Cerebellar nuclear complex (tissue), 1 donor: ENCODE data around the gene EDA2R.

Experiments
- DNase-seq, 2 experiments: peaks; one replicate each; lab custom pipeline; 2025; lab: John Stamatoyannopoulos, UW

The EDA2R gene, protein sequence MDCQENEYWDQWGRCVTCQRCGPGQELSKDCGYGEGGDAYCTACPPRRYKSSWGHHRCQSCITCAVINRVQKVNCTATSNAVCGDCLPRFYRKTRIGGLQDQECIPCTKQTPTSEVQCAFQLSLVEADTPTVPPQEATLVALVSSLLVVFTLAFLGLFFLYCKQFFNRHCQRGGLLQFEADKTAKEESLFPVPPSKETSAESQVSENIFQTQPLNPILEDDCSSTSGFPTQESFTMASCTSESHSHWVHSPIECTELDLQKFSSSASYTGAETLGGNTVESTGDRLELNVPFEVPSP

DNA sequence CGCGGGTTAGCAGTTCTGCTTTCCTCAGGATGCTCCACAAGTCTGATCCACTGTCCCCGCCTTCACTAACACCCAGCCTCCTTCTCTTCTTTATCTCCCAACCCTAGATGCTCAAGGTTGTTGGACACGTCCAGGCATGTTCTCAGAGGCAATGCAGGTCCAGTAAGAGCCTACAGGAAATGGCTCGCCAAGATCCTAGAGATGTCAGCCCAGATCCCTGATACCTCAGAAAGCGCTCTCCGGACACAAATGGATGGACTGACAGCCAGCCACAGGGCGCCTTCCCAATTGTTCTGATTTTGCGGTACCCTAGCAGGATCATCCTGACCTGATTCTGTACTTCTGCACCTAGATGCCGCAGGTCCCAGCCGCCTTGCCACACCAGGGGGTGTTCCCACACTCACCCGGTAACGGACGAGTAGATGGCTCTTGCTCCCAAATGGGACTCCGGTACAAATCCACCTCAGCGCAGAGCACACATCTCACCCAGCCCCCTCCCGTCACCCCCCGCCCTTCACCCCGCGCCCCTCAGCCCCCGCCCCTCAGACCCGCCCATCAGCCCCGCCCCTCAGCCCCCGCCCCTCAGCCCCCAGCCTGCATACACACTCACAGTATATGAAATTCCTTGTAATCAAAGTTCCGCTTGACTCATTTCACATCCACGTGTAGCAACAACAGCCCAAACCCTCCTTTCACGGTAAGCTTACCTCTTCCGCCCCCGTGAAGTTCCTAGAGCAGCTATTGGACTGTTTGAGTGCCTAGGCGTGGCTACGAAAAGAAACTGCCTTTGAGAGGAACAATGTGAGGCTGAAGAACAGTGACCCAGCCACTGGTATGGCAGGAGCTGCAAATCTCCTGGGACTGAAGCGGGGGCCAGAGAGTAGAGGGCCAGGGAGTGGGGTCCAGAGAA lies at the start of gene EDA2R:
TSS of gene EDA2R (minus strand) at position 488 of the 910 bp plus-strand sequence. CDS start 23,058 bp downstream, outside the sequence.
- no peak for DNase-seq

DNA sequence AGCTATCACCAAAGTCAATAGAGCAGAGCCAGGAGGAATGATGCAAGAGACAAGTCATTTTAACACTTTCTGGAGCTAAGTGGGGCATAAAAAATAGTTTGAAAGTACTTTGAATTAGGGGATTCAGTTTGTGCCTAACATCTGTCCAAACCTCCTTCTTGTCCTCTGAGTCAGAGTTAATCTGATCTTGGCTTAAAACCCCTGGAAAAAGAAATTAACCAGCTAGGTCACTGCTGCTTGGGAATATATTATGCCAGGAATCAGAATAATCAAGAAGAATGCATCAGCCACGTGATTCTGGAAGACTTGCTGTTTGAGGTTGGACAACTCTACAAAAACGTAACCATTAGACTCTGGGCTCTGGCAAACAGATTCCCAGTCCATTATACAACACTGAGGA lies 45.3 kb upstream of the EDA2R start:
- no peak for DNase-seq

DNA sequence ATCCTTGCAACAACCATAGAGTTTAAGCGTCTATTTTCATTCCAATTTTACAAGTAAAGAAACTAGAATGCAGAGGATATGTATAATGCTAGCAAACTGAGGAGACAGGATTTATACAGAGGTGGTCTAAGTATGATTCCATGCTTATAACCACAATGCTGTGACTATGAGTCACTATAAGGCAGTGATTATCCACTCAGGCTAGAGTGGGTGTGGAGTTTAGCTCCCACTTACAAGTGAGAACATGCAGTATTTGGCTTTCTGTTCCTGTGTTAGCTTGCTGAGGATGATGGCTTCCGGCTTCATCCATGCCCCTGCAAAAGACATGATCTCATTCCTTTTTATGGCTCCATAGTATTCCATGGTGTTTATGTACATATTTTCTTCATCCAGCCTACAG lies 41.6 kb upstream of the EDA2R start:
- DNase-seq, result no peak

DNA sequence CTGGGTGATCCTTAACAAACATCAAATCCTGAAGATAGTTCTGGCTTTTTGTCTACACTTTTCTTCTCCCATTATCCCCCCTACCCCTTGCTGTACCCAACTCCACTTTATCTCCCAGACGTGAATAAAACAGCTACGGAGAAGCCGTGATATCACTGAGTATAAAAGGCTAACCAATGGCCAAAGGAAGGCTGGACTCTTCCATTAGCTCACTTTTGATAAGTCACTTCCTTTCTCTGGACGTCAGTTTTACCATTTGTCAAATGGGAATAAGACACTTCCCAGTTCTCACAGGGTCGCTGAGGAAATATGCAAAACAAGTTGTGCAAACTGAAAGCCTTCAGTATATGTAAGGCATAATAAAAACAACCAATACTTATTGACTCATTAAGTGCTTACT lies 38.6 kb upstream of the EDA2R start:
- no peak for DNase-seq

DNA sequence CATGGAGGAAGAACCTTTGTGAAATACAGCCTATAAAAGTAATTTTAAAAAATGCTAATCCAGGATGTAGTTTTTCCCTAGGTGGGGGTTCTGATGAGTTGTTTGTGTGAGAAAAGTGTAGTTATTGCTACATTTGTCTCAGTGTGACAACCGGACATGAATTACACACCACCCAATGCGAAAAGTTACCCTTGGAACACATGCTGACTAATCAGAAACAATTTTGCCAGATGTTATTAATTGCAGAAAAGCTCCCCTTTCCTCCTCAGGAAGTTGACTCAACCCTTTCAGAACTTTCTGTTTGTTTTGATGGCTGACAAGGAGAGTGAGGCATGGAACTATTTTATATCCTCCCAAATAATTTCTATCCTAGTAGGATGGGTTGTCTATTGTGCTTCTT lies 38.1 kb upstream of the EDA2R start:
- DNase-seq, result no peak

DNA sequence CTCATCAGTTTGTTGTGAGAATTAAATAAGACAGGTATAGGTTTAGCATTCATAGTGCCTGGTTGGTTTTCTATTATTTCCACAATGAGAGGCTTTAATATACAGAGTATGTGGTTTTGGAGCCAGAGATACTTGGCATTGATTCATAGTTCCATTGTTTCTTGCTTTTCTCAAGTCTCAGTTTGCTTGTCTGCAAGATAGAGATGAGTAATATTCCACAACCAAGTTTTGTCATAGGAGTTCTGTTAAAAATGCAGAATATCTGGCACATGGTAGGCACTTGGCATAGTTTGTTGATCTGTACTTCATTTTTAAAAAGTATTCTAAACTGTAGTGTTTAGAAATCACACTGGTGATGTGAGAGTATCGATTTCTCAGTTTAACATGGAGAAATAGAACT lies 37.5 kb upstream of the EDA2R start:
- DNase-seq, result no peak

DNA sequence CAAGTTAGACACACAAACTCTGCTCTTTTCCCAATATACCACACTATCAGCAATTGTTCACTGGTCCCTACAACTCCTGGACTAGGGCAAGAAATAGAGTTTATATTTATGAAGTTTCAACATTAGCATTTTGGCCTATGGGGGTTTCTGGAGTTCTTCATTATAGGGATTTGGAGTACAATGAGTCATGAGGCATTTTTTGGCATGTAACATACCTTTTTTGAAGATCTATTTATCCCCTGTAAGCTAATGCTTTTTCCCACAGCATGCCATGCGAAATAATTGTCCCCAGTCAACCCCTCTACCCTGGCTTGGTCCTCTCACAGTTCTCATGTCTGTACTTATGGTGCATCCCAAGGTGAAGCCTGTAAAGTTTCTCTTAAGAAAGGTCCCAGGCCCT lies 36.7 kb upstream of the EDA2R start:
- no peak for DNase-seq

DNA sequence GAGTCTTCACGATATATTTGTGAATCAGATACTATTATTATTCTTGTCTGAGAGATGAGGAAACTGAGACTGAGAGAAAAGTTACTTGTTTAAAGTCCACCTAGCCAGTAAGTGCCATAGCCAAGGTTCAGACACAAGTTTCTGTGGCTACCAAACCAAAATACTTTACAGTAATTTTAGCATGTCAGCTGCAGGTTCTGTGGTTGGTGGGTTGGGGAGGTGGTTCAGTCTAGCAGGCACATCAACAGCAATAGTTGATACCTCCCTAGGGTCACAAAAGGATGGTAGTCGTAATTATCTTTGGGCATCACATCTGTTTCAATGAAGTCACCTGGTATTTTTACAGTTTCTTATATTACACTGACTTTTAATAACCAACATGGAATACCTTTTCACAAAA lies 35.6 kb upstream of the EDA2R start:
- DNase-seq, result no peak

DNA sequence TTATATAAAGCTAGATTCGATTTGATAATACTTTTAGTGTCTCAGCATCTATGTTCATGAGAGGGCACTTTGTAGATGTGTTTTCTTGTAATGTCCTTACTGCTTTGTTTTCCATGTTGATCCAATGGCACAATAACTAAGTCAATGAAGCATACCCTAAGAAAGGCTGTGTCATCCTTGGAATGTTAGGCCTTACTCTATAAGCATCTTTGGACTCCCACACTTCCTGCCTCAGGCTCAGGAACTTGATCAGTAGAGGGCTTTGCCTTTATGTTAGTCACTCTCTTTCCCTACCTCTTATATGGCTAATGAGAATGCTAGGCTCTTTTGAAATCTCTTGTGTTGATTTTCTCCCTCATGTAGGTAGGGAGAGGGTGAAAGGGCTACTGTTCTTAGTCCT lies 33.2 kb upstream of the EDA2R start:
- no peak for DNase-seq

DNA sequence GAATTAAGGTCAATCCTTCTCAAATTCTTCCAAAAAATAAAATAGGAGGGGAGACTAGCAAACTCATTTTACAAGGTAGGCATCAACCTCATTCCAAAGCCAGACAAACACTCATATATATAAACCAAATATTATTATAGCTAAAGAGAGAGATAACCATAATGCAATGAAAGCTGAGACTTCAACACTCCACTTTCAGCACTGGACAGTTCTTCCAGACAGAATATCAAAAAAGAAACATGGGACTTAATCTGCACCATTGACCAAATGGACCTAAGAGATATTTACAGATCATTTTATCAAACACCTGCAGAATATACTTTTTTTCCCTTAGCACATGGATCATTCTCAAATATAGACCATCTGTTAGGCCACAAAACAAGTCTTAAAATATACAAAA lies 15.5 kb upstream of the EDA2R start:
- DNase-seq, result no peak

DNA sequence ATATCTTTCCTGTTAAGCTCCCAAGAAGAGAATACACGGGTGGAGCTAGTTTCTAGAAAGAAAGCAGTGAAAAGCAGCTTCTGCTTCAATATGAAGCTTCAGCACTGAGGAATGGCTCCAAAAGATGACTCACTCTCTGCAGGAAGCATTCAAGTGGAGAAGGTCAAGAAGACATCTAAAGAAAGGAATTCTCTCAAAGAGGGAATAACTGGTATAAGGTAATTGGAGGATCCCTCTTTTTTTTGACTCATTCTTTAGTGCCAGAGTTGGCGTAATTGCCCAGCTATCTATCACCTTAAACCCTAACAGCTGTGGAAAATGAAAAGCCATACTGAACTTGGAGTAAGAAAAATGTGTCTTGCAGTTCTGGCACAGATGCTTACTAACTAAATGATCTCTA lies 3.5 kb downstream of the EDA2R start:
- DNase-seq, result no peak

DNA sequence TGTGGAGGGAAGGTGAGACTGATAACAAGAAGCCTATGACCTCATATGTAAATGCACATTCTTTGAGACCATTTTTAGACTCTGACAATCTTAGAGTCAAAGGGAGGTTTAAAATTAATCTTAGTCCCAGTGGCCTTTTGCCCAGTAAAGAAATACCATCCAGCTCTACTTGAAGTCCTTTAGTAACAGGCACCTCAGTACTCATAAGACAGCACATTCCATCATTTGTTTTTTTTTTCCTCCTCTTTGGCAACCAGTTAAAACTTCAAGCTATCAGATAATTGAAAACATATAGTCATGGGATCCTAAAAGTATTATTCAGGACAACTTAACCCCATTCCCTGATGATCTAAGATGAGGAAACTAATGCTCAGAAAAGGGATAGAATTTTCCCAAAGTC lies 4.6 kb downstream of the EDA2R start:
- no peak for DNase-seq

DNA sequence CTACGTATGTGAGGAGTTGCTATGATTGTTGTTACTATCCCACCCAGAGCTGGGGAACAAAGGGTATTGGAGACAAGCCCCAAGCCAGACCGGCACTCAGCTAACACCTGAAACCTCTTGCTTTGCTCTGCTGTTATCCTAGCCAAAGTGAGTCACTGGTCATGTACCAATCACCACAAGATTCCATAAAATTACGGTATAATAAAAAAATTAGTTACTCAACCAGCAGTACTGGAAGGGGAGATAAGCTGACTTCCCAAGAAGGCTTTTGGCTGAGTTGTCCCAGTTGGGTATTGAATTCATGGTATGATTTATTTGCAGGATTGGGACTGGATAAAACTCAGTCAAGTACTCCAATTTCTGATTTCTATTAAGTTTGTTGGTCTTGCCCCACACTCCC lies 5.3 kb downstream of the EDA2R start:
- no peak for DNase-seq

DNA sequence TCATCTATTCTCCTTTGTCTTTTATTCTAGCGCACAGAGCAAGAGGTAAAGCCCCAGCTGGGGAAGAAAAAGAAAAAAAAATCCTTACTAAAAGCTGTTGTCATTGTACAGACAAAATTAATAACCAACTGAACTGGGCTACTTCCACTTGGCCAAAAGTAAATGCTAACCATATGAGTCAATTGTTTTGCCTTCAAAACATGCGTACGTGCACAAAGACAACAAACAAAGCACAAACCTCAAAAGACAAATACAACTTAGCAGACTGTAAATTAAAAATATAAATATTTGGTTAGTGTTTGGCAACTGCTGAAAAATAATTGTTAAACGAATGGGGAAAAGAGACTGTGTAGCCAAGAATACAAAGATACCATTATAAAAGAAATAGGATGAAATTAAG lies 5.9 kb downstream of the EDA2R start:
- no peak for DNase-seq

DNA sequence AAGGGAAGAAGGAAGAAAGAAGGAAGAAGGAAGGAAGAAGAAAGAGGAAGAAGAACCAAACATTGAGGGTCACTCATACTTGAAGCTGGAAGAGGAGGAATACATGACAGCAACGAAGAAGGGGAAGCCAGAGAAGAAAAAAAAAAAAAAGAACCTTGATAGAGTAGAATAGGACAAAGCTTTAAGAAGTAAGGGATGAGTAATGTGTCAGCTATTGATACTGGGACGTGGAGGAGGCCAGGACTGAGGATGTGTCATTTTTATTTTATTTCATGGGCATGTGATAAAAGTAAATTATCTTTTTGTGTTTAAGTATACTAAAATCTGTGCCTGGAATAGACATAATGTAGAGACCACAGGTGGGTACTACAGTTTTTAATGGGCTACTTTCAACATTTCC lies 6.4 kb downstream of the EDA2R start:
- DNase-seq, result no peak

DNA sequence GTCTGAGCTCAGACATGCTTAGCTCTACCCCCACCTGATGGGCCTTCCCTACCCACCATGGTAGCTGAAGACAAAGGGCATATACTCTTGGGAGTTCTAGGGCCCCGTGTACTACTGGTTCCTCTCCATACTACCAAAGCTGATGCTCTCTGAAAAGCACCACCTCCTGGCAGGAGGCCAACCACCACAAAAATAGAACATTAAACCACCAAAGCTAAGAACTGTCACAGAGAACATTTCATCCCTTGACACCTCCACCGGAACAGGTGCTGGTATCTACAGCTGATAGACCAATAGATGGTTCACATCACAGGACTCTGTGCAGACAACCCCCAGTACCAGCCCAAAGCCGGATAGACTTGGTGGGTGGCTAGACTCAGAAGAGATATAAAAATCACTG lies 13.4 kb downstream of the EDA2R start:
- no peak for DNase-seq

DNA sequence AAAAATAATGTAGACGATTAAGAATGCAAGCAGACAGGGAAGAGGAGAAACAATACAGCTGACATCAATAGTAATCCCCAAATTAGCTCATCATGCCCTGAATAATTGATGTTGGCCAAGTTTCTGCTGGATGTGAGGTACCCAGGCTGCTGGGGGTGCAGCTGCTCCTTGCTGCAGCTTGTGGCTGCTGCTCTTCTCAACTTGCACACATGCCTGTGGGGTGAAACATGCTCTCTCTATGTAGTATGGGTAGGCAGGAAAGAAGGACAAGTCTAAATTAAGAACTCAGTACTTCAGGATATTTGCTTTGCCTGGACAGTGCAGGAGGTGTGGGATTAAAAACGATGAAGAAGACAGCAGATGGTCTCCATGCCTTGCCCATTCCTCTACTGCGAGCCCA lies 16.7 kb downstream of the EDA2R start:
- DNase-seq, result no peak

DNA sequence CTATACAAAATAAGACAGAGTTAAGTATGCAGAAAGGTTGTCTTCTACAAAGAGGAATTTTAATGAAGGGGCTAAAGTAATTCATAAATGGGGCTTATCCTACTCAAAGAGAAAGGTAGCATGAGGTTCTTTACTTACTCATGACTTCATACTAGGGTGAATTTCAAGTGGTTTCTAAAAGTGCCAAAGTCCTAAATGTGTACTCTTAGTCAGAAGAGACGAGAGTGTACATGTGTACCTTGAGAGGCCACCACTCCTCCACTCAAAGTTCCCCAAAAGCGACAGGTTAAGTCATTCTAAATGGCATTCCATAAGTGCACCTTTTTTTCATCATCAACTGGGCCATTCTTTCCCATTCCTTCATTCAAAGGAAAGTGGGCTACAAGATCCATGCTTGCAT lies 21.9 kb downstream of the EDA2R start:
- no peak for DNase-seq

DNA sequence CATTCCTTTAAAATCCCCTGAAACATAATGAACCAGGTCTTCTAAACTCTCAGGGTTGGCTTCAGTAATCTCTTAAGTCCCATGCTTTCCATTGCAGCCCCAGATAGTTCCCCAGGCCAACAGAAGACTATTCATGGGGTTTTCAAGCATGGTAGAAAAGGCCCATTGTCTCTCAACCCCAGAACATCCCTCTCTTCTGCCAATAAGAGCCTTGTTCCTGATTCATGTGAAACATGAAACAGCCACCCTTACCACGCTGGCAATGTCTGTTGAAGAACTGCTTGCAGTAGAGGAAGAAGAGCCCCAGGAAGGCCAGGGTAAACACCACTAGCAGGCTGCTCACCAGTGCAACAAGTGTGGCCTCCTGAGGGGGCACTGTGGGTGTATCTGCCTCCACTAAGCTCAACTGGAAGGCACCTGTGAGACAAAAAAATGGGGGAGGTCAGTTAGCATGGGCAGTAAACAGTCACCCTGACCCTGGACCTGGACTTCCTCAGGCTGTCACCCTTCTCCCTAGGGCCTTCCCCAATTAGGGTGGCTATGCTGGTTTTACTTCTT lies 36.4 kb downstream of the EDA2R start:
- no peak for DNase-seq

DNA sequence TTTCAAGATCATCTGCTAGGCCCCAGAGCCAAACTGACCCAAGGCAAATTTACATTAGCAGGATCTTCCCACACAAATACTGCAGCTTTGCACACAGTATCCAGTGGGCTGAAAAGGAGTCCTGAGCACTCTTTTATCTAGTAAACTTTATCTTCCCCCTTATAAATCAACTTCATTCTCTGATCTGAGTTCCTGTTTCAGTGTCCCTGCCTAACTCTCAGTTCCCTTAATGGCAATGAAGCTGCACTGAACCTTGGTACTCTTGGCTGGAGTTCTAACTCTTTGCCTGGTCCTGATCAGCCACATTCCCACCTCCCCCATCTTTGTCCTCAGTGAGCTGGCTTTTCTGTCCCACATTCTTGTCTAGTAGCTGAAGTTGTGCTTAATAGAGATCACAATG lies 37.4 kb downstream of the EDA2R start:
- no peak for DNase-seq

DNA sequence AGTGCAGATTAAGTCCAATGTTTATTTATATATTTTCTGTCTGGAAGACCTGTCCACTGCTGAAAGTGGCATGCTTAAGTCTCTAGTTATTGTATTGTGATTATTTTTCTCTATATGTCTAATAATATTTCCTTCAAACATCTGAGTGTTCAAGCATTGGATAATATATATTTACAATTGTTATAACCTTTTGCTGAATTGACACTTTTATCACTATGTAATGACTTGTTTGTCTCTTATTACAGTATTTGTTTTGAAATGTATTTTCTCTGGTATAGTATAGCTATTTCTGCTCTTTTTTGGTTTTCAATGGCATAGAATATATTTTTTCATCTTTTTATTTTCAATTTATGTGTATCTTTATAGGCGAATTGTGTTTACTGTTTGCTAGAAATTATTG lies 59.7 kb downstream of the EDA2R start:
- DNase-seq, result no peak

DNA sequence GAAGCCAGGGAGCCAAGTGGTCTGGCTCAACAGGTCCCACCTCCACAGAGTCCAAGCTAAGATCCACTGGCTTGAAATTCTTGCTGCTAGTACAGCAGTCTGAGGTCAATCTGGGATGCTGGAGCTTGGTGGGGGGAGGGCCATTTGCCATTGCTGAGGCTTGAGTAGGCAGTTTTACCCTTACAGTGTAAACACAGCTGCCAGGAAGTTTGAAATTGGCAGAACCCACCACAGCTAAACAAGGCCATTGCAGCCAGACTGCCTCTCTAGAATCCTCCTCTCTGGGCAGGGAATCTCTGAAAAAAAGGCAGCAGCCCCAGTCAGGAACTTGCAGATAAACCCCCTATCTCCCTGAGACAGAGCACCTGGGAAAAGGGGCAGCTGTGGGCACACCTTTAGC lies 84.9 kb downstream of the EDA2R start:
- DNase-seq, result no peak

DNA sequence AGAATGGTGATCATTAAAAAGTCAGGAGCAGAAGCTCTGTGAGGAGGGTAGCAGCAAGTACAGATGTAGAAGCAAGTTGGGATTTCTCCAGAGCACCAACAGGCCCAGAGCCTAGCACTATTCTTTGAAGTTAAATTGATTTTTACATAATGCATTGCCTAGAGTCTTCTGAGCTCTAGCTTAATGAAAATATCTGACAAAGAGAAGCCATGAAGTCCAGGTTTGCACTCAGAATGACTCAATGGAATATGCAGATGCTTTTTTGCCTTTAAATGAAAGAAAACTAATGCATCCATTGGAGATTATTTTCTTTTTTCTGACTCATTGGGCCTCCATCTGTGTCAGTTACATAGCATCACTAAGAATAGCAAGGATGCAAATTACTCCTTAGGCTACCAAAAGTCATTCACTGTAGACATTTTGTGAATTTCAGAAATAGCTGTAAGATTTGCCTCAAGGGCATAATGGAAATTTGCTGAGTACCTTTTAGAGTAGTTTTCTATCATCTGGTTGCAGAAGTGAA lies 91.0 kb downstream of the EDA2R start:
- no peak for DNase-seq
